ENCODE results near the gene TRPV6. TPM values are rescaled to one million over a fixed set of nuclear protein-coding genes. Genes with fewer than 3 reads are reported as not detected.

Gene TRPV6
- total and polyA plus RNA-seq, 2 of the 4 experiments (the other 2 are of a cell fraction), result 0.03 TPM; not detected in 1

GRCh38 chr7:142886866-142887265 is 1.3 kb upstream of the TRPV6 start:
- ChIA-PET CTCF (no interaction called here), POLR2A (ENCODE audit: unreplicated experiment) (no interaction called here)
- H3K56ac ChIP-seq (ENCODE audit: extremely low read depth, insufficient read depth, low read length), result no peak overlapping the region
- intact Hi-C loops (cut with micrococcal nuclease), result no loop called here
- H2AK5ac ChIP-seq (ENCODE audit: low read depth, low read length), result no peak overlapping the region
- H3K79me1 ChIP-seq (ENCODE audit: low read depth in 1 of 2, low read length in 2 of 2), result no peaks in the 10 kb centered on the region
- no peak overlapping the region for H4K8ac ChIP-seq (ENCODE audit: low read depth in 2 of 2, low read length in 2 of 2)
- H3K27me3 ChIP-seq (ENCODE audit: control insufficient read depth, insufficient read depth, low read length), result no peaks in the 10 kb centered on the region
- H3K27ac ChIP-seq (ENCODE audit: insufficient read depth, low read length), result no peak overlapping the region
- no peak overlapping the region for H2AFZ ChIP-seq (replicated peaks; ENCODE audit: low read length, poor library complexity)
- H3K14ac ChIP-seq (replicated peaks; ENCODE audit: low read depth, low read length), result no peak overlapping the region
- H3K36me3 ChIP-seq (ENCODE audit: control insufficient read depth, insufficient read depth, low read length), result no peaks in the 10 kb centered on the region
- BruUV-seq (replicated peaks), result no TSS peak
- no peak for TF ChIP-seq MAFK (IDR thresholded peaks at IDR 0.05; ENCODE audit: low read depth, low read length)
- TF ChIP-seq BHLHE40 (IDR thresholded peaks at IDR 0.05; ENCODE audit: low read depth, low read length), result no peak
- TF ChIP-seq MXI1 (IDR thresholded peaks at IDR 0.05; ENCODE audit: borderline replicate concordance, low read depth, low read length), result no peak
- TF ChIP-seq SMC3 (IDR thresholded peaks at IDR 0.05; ENCODE audit: low read depth, low read length), result no peak
- no peak for TF ChIP-seq FOS (IDR thresholded peaks at IDR 0.05; ENCODE audit: low read depth, low read length)
- TF ChIP-seq CEBPB (IDR thresholded peaks at IDR 0.05; ENCODE audit: low read depth, low read length), result no peak
- no peak for TF ChIP-seq CHD1 (IDR thresholded peaks at IDR 0.05; ENCODE audit: low read depth, low read length)
- TF ChIP-seq NFE2L2 (IDR thresholded peaks at IDR 0.05; ENCODE audit: low read depth, low read length), result no peak
- TF ChIP-seq POLR2A (IDR thresholded peaks at IDR 0.05; ENCODE audit: low read depth, low read length), result no peak
- TF ChIP-seq RCOR1 (IDR thresholded peaks at IDR 0.05; ENCODE audit: insufficient replicate concordance, low read length), result no peak
- TF ChIP-seq, protein P1, sequence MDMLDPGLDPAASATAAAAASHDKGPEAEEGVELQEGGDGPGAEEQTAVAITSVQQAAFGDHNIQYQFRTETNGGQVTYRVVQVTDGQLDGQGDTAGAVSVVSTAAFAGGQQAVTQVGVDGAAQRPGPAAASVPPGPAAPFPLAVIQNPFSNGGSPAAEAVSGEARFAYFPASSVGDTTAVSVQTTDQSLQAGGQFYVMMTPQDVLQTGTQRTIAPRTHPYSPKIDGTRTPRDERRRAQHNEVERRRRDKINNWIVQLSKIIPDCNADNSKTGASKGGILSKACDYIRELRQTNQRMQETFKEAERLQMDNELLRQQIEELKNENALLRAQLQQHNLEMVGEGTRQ (IDR thresholded peaks at IDR 0.05; ENCODE audit: low read depth, low read length), result no peak
- TF ChIP-seq RFX5 (IDR thresholded peaks at IDR 0.05; ENCODE audit: low read depth, low read length), result no peak
- TF ChIP-seq RAD21 (IDR thresholded peaks at IDR 0.05; ENCODE audit: low read length), result no peak
- no peak for TF ChIP-seq MAZ (IDR thresholded peaks at IDR 0.05; ENCODE audit: borderline replicate concordance, low read depth, low read length)
- TF ChIP-seq, protein P2, sequence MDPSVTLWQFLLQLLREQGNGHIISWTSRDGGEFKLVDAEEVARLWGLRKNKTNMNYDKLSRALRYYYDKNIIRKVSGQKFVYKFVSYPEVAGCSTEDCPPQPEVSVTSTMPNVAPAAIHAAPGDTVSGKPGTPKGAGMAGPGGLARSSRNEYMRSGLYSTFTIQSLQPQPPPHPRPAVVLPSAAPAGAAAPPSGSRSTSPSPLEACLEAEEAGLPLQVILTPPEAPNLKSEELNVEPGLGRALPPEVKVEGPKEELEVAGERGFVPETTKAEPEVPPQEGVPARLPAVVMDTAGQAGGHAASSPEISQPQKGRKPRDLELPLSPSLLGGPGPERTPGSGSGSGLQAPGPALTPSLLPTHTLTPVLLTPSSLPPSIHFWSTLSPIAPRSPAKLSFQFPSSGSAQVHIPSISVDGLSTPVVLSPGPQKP (IDR thresholded peaks at IDR 0.05; ENCODE audit: borderline replicate concordance, low read depth, low read length), result no peak
- TF ChIP-seq CTCF (conservative IDR thresholded peaks at IDR 0.05; ENCODE audit: low read depth, low read length), result no peak
- H4K5ac ChIP-seq (ENCODE audit: low read depth, low read length), result no peak overlapping the region
- H3K4me2 ChIP-seq (ENCODE audit: low read depth, low read length), result no peak overlapping the region
- no peak overlapping the region for H3K4me3 ChIP-seq (ENCODE audit: insufficient read depth, low read depth, low read length)
- no peak overlapping the region for H2BK15ac ChIP-seq (ENCODE audit: low read depth, low read length)
- 60% methylated on average over 2 of the region's 7 CpGs; no CpG with 5 or more reads in 1 of the 2 experiments for WGBS, 2 experiments (ENCODE audit: extremely low coverage in 2 of 2, insufficient read length in 1 of 2)
- H2BK20ac ChIP-seq (ENCODE audit: low read depth, low read length), result no peak overlapping the region
- no peak overlapping the region for H3K23ac ChIP-seq (ENCODE audit: low read depth, low read length)
- peaks cover 6% of the 10 kb centered on the region; the same call in 1 of the 2 replicates for H3K9me3 ChIP-seq (ENCODE audit: control insufficient read depth, insufficient read depth, low read length)
- no peaks in the 10 kb centered on the region for H3K9me1 ChIP-seq (ENCODE audit: insufficient read depth, low read length)
- no peaks in the 10 kb centered on the region for H3K4me1 ChIP-seq (ENCODE audit: control insufficient read depth, insufficient read depth, low read length)
- no peak overlapping the region for H2BK5ac ChIP-seq (ENCODE audit: low read depth, low read length, poor library complexity, severe bottlenecking)
- no peak overlapping the region for H3K18ac ChIP-seq (ENCODE audit: low read depth, low read length)
- in situ Hi-C loops (cut with MboI; ENCODE audit: low sequenced_read_pairs), result no loop called here
- ATAC-seq (ENCODE audit: low read depth) (no peak), DNase-seq (no peak)
- H3K4ac ChIP-seq (ENCODE audit: low read depth, low read length), result no peak overlapping the region
- no peaks in the 10 kb centered on the region for H4K20me1 ChIP-seq (ENCODE audit: insufficient read depth, low read length)
- dilution Hi-C loops (cut with HindIII; ENCODE audit: low sequenced_read_pairs, unreplicated experiment), result no loop called here
- H2AK9ac ChIP-seq (replicated peaks; ENCODE audit: low read depth, low read length, poor library complexity), result no peak overlapping the region
- H3K9ac ChIP-seq (ENCODE audit: low read depth, low read length), result no peak overlapping the region
- no peak overlapping the region for H2BK120ac ChIP-seq (ENCODE audit: low read depth, low read length)
- H4K91ac ChIP-seq (ENCODE audit: insufficient read depth, low read depth, low read length), result no peak overlapping the region
